Neural cell (in vitro differentiated cells): ENCODE results near the gene PRRG3. TPM values are rescaled to one million over a fixed set of nuclear protein-coding genes. Genes with fewer than 3 reads are reported as not detected.

Experiments used
- H2AFZ ChIP-seq: fragments of 200-600, 300-800 bp; sonication (generic), shearing (Covaris generic); 2 replicates; pipeline ENCODE4 v1.6.0; 2014; ENCODE audit warnings: low read depth, mild to moderate bottlenecking, antibody characterized with exemption, low read length, moderate library complexity
- H3F3A ChIP-seq: fragments of 200-600 bp; shearing (Covaris generic); 2 replicates; pipeline ENCODE4 v1.6.1; 2016; ENCODE audit warnings: mild to moderate bottlenecking, moderate library complexity, mixed read lengths, antibody characterized with exemption, low read length; ENCODE audit not compliant: insufficient read depth, poor library complexity, severe bottlenecking
- H3K27ac ChIP-seq: fragments of 200-600, 300-800 bp; sonication (generic), shearing (Covaris generic); 2 replicates; pipeline ENCODE4 v1.5.1; 2014; ENCODE audit warnings: mild to moderate bottlenecking, low read length, moderate library complexity
- H3K27me3 ChIP-seq: fragments of 300-800, 200-600 bp; sonication (generic), shearing (Covaris generic); 2 replicates; pipeline ENCODE4 v1.6.0; 2014; ENCODE audit warnings: mild to moderate bottlenecking, low read depth, low read length, moderate library complexity; ENCODE audit not compliant: insufficient read depth
- H3K36me3 ChIP-seq: fragments of 300-800, 200-600 bp; sonication (generic), shearing (Covaris generic); 2 replicates; pipeline ENCODE4 v1.5.1; 2014; ENCODE audit warnings: mild to moderate bottlenecking, antibody characterized with exemption, low read length, moderate library complexity; ENCODE audit not compliant: insufficient read depth
- H3K4me2 ChIP-seq: fragments of 300-800, 200-600 bp; sonication (generic), shearing (Covaris generic); 2 replicates; pipeline ENCODE4 v1.6.0; 2014; ENCODE audit warnings: mild to moderate bottlenecking, low read length
- H3K4me3 ChIP-seq: fragments of 300-800, 200-600 bp; sonication (generic), shearing (Covaris generic); 2 replicates; pipeline ENCODE4 v1.5.1; 2014; ENCODE audit warnings: mild to moderate bottlenecking, low read length, moderate library complexity
- H3K79me2 ChIP-seq: fragments of 200-600 bp; shearing (Covaris generic); replicated peaks from 2 replicates; pipeline ENCODE4 v1.6.0; 2014; ENCODE audit warnings: mild to moderate bottlenecking, low read length, moderate library complexity; ENCODE audit not compliant: insufficient read depth
- H3K9ac ChIP-seq: fragments of 300-800, 200-600 bp; sonication (generic), shearing (Covaris generic); 2 replicates; pipeline ENCODE4 v1.6.1; 2016; ENCODE audit warnings: mild to moderate bottlenecking, low read length, mixed read lengths
- H3K9me2 ChIP-seq: fragments of 200-600 bp; shearing (Covaris generic); 2 replicates; pipeline ENCODE4 v1.6.1; 2016; ENCODE audit warnings: mild to moderate bottlenecking, low read length, mixed read lengths; ENCODE audit not compliant: insufficient read depth
- H3K9me3 ChIP-seq: fragments of 200-600, 300-800 bp; sonication (generic), shearing (Covaris generic); 2 replicates; pipeline ENCODE4 v1.6.1; 2016; ENCODE audit warnings: mild to moderate bottlenecking, mixed run types, low read length, moderate library complexity, mixed read lengths
- H4K20me1 ChIP-seq: fragments of 200-600 bp; shearing (Covaris generic); 2 replicates; pipeline ENCODE4 v1.6.1; 2016; ENCODE audit warnings: mild to moderate bottlenecking, mixed run types; ENCODE audit not compliant: insufficient read depth
- EP300 ChIP-seq: fragments of 450-650 bp; conservative IDR thresholded peaks from 2 replicates; pipeline ENCODE4 v1.6.1; 2014; ENCODE audit warnings: antibody characterized with exemption, mild to moderate bottlenecking, moderate library complexity; ENCODE audit not compliant: poor library complexity, severe bottlenecking
- EZH2 ChIP-seq: fragments of 200-600, 300-800 bp; shearing (Covaris generic), sonication (generic); IDR thresholded peaks from 2 replicates; pipeline ENCODE4 v1.6.1; 2014; ENCODE audit warnings: antibody characterized with exemption, low read length, borderline replicate concordance, mild to moderate bottlenecking; ENCODE audit not compliant: insufficient read depth, poor library complexity, severe bottlenecking
- MXI1 ChIP-seq: fragments of 450-650 bp; conservative IDR thresholded peaks from 2 replicates; pipeline ENCODE4 v1.6.1; 2014; ENCODE audit warnings: antibody characterized with exemption, mild to moderate bottlenecking; ENCODE audit not compliant: poor library complexity, severe bottlenecking
- POLR2AphosphoS5 ChIP-seq: IDR thresholded peaks from 2 replicates; pipeline ENCODE4 v1.6.1; 2012
- RAD21 ChIP-seq: fragments of 450-650 bp; conservative IDR thresholded peaks from 2 replicates; pipeline ENCODE4 v1.6.1; 2014; ENCODE audit warnings: antibody characterized with exemption, mild to moderate bottlenecking, moderate library complexity
- SMC3 ChIP-seq: fragments of 450-650 bp; conservative IDR thresholded peaks from 2 replicates; pipeline ENCODE4 v1.6.1; 2014; ENCODE audit warnings: antibody characterized with exemption, mild to moderate bottlenecking, moderate library complexity; ENCODE audit not compliant: poor library complexity
- TAF1 ChIP-seq: IDR thresholded peaks from 2 replicates; pipeline ENCODE4 v1.6.1; 2012; ENCODE audit warnings: low read depth
- polyA minus RNA-seq: library from RNA; depleted of rRNA, polyadenylated mRNA; stranded (reverse); fragments of >200 nt; gene quantifications from 2 replicates; pipeline ENCODE4 v1.2.3, GENCODE V29; 2014
- polyA plus RNA-seq: library from polyadenylated mRNA; depleted of rRNA; stranded (reverse); fragments of >200 nt; gene quantifications from 2 replicates; pipeline ENCODE4 v1.2.3, GENCODE V29; 2014
- TF ChIP-seq, protein P1 (sequence below): fragments of 450-650 bp; IDR thresholded peaks from 2 replicates; pipeline ENCODE4 v1.5.1; 2014; ENCODE audit warnings: antibody characterized with exemption, mild to moderate bottlenecking, moderate library complexity; ENCODE audit not compliant: poor library complexity, severe bottlenecking
- TF ChIP-seq, protein P2 (sequence below): IDR thresholded peaks from 2 replicates; pipeline ENCODE4 v1.6.1; 2012; ENCODE audit warnings: borderline replicate concordance

Gene PRRG3
- polyA plus RNA-seq: not detected in 2 replicates
- 0.24 and 3.6 TPM in 2 replicates for polyA minus RNA-seq

DNA sequence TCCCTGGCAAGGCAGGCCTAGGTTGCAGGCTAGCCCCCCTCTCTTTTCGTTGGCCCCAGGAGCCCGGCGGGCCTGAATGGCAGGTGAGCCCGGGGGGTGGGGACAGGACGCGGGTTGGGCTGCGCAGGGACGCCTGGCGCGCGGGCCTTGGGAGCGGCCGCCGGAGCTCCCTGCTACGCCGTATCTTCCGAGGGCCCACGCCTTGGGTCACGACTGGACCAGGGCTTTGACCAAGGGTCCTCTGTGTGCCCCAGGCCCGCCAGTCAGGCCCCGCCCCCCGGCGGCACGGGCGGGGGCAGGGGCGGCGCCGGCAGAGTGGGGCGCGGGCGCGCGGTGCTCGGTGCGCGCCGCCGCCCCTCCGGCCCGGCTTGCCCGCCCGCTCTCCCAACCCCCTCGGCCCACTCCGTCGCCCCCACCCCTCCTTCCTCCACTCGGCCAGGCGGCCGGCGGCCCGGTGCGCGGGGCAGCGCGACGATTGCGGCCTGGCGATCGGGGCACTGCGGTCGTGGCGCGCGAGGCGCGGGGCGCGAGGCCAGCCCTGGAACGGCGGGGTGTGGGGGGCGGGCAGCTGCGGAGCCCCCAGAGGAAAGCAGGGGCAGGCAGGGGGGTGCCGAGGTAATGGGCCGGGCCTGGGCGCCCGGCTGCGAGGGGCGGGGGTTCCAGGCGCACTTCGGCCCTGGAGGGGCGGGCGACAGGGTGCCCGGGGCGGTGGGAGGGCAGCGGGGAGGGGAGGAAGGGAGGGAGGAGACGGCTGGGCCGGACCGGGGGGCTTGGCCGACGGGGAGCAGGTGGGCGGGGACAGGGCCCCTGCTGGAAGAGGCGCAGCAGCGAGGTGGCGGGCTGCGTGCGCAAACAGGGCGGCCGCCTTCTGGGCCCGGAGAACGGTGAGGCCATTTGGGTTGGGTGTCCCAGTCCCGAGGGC lies at the start of gene PRRG3:
Gene PRRG3, plus strand, starts transcription at position 798 of the 922 bp plus-strand sequence. CDS start 3,357 bp downstream, outside the sequence.
- Histone ChIP-seq H2AFZ (no peak within 1 kb of the TSS), H3K9ac (peak within 1 kb of the TSS; percentile 5), H3F3A (no peaks in the 10 kb centered on the region), H3K79me2 (no peaks in the 10 kb centered on the region), H3K9me3 (no peaks in the 10 kb centered on the region), H3K4me3 (peak within 1 kb of the TSS; percentile 38), H3K4me2 (no peak within 1 kb of the TSS), H4K20me1 (no peaks in the 10 kb centered on the region), H3K27ac (peak within 1 kb of the TSS; percentile 42), H3K9me2 (no peaks in the 10 kb centered on the region), H3K36me3 (no peaks in the 10 kb centered on the region), H3K27me3 (no peaks in the 10 kb centered on the region)
- TF ChIP-seq RAD21 (no peak), TAF1 (no peak), SMC3 (no peak), MXI1 (no peak), POLR2AphosphoS5 (no peak), EP300 (no peak), EZH2 (no peak)
- TF ChIP-seq, protein P1, sequence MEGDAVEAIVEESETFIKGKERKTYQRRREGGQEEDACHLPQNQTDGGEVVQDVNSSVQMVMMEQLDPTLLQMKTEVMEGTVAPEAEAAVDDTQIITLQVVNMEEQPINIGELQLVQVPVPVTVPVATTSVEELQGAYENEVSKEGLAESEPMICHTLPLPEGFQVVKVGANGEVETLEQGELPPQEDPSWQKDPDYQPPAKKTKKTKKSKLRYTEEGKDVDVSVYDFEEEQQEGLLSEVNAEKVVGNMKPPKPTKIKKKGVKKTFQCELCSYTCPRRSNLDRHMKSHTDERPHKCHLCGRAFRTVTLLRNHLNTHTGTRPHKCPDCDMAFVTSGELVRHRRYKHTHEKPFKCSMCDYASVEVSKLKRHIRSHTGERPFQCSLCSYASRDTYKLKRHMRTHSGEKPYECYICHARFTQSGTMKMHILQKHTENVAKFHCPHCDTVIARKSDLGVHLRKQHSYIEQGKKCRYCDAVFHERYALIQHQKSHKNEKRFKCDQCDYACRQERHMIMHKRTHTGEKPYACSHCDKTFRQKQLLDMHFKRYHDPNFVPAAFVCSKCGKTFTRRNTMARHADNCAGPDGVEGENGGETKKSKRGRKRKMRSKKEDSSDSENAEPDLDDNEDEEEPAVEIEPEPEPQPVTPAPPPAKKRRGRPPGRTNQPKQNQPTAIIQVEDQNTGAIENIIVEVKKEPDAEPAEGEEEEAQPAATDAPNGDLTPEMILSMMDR: no peak
- TF ChIP-seq, protein P2, sequence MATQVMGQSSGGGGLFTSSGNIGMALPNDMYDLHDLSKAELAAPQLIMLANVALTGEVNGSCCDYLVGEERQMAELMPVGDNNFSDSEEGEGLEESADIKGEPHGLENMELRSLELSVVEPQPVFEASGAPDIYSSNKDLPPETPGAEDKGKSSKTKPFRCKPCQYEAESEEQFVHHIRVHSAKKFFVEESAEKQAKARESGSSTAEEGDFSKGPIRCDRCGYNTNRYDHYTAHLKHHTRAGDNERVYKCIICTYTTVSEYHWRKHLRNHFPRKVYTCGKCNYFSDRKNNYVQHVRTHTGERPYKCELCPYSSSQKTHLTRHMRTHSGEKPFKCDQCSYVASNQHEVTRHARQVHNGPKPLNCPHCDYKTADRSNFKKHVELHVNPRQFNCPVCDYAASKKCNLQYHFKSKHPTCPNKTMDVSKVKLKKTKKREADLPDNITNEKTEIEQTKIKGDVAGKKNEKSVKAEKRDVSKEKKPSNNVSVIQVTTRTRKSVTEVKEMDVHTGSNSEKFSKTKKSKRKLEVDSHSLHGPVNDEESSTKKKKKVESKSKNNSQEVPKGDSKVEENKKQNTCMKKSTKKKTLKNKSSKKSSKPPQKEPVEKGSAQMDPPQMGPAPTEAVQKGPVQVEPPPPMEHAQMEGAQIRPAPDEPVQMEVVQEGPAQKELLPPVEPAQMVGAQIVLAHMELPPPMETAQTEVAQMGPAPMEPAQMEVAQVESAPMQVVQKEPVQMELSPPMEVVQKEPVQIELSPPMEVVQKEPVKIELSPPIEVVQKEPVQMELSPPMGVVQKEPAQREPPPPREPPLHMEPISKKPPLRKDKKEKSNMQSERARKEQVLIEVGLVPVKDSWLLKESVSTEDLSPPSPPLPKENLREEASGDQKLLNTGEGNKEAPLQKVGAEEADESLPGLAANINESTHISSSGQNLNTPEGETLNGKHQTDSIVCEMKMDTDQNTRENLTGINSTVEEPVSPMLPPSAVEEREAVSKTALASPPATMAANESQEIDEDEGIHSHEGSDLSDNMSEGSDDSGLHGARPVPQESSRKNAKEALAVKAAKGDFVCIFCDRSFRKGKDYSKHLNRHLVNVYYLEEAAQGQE: no peak

DNA sequence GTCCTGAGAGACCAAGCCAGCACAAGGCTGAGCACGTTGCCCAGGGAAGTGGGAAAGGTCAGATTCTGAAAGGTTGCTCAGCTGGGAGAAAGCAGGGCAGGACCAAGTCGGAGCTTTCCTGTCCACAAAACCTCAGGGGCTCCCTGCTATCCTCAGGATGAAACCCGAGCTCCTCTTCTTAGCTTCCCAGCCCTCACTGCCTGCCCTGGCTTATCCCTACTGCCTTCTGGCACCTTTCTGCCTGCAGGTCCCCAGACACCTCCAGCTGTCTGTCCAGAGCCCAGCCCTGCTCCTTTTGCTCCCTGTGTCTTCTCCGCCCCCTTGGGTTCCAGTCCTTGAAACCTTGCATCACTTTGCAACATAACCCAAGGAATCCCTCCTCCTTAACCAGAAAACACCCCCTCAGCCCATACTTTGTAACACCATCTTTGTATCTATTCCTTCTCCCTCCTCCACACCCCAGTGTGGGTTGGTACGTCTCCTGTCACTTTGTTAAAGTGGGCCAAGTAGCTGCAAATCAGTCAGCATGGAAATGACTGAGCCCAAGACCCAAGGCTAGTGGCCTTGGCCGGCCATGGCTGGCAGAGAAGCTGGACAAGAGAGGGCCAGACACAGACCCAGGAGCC lies 20.0 kb upstream of the PRRG3 start:
- no peaks in the 10 kb centered on the region for H3K9me3 ChIP-seq
- no peak overlapping the region for H3K4me2 ChIP-seq
- H3K27me3 ChIP-seq: no peaks in the 10 kb centered on the region
- no peaks in the 10 kb centered on the region for H3F3A ChIP-seq
- H3K9ac ChIP-seq: no peak overlapping the region
- no peak overlapping the region for H2AFZ ChIP-seq
- no peak overlapping the region for H3K4me3 ChIP-seq
- H3K27ac ChIP-seq: no peak overlapping the region
- H3K36me3 ChIP-seq: no peaks in the 10 kb centered on the region
- no peak for TF ChIP-seq RAD21
- TF ChIP-seq, protein P1: no peak
- no peak for TF ChIP-seq POLR2AphosphoS5
- TF ChIP-seq EP300: no peak
- no peak for TF ChIP-seq EZH2
- TF ChIP-seq TAF1: no peak
- TF ChIP-seq, protein P2: no peak
- no peak for TF ChIP-seq SMC3
- no peak for TF ChIP-seq MXI1
- H4K20me1 ChIP-seq: no peaks in the 10 kb centered on the region
- no peaks in the 10 kb centered on the region for H3K79me2 ChIP-seq
- H3K9me2 ChIP-seq: no peaks in the 10 kb centered on the region
